IgD-negative memory B cell (primary cell): ENCODE results near the gene FBXO30. TPM values are rescaled to one million over a fixed set of nuclear protein-coding genes. Genes with fewer than 3 reads are reported as not detected.

ENCODE experiments used
- H3K27ac Mint-ChIP-seq, 3 donors: one replicate each; pipeline ENCODE4 v1.8.0; 2020 to 2022; ENCODE audit warnings: mild to moderate bottlenecking in 3 of 3, mixed read lengths in 3 of 3, moderate library complexity in 1 of 3
- H3K27me3 Mint-ChIP-seq: one replicate; pipeline ENCODE4 v1.8.0; 2021; ENCODE audit warnings: mixed read lengths
- H3K36me3 Mint-ChIP-seq: one replicate; pipeline ENCODE4 v1.8.0; 2020; ENCODE audit warnings: mild to moderate bottlenecking, mixed read lengths
- H3K4me1 Mint-ChIP-seq, 3 donors: one replicate each; pipeline ENCODE4 v1.8.0; 2020 to 2022; ENCODE audit warnings: mixed read lengths in 3 of 3, mild to moderate bottlenecking in 1 of 3
- H3K4me3 Mint-ChIP-seq, 4 donors: one replicate each; pipeline ENCODE4 v1.8.0; 2020 to 2022; ENCODE audit warnings: mild to moderate bottlenecking in 4 of 4, mixed read lengths in 4 of 4, moderate library complexity in 3 of 4
- H3K9me3 Mint-ChIP-seq, 3 donors: one replicate each; pipeline ENCODE4 v1.8.0; 2020 to 2021; ENCODE audit warnings: mixed read lengths in 3 of 3, mild to moderate bottlenecking in 1 of 3
- polyA plus RNA-seq: library from polyadenylated mRNA; unstranded; fragments of 300-500 nt; fragmentation: Illumina TruSeq; gene quantifications from one replicate; pipeline ENCODE4 v1.2.3, GENCODE V29; 2021

The FBXO30 gene
- polyA plus RNA-seq, 1 donor from 2014 or later = 0.73 TPM

DNA sequence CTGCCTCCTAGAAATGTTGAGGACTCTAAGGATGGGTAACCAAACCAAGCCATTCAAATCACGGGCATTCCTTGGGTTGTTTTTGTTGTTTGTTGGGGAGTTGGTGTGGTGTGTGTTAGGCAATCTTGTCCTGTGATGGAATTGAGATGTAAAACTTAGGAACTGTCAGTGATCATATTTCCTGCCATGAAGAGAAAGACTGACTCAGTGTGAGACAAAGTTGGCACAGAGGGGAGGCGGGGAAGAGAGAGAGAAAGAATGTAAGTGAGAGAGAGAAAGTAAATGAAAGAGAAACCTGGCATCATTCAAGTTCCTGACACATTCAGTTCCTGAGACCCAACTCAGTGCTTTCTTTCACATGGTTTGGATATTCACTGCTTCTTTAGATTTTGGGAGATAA lies 21.6 kb upstream of the FBXO30 start:
- no peak overlapping the region for H3K27ac Mint-ChIP-seq
- peaks cover 0 to 2% (median 0%) of the 10 kb centered on the region in 3 donors for H3K4me1 Mint-ChIP-seq
- H3K4me3 Mint-ChIP-seq = no peak overlapping the region
- H3K36me3 Mint-ChIP-seq = peaks cover 7% of the 10 kb centered on the region
- H3K27me3 Mint-ChIP-seq = no peaks in the 10 kb centered on the region
- H3K9me3 Mint-ChIP-seq = no peaks in the 10 kb centered on the region

DNA sequence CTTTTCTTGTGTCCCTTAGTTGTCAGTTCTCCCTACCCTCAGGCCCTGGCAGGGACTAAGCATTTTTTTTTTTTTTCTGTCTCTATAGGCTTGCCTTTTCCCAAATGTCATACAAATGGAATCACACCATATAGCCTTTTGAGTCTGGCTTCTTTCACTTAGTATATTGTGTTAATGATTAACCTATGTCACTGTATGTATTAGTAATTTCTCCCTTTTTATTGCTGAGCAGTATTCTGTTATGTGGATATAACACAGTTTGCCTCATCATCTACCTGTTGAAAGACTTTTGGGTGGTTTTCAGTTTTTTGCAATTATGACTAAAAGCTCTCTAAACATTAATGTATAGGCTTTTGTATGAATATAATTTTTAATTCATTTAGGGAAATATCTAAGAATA lies 16.0 kb upstream of the FBXO30 start:
- H3K36me3 Mint-ChIP-seq = peaks cover 2% of the 10 kb centered on the region
- no peaks in the 10 kb centered on the region for H3K27me3 Mint-ChIP-seq
- H3K4me3 Mint-ChIP-seq = no peak overlapping the region
- no peak overlapping the region for H3K27ac Mint-ChIP-seq
- H3K9me3 Mint-ChIP-seq = no peaks in the 10 kb centered on the region
- H3K4me1 Mint-ChIP-seq = peaks cover 0 to 2% (median 0%) of the 10 kb centered on the region in 3 donors

DNA sequence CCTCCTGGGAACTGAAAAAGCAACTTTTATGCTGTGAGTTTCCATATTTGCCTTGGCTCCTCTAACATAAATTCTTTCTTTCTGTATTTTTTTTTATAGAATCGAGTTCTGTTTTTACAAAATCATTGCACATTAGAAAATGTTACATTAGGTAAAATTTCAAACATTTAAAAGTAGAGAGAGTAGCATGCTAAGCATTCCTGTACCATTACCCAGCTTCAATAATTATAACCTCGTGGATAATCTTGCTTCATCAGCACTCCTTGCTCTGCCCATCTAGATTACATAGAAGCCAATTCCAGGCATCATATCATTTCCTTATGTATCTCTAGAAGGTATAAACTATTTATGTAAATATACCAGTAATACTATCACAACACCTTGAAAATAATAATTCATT lies 15.4 kb upstream of the FBXO30 start:
- H3K4me1 Mint-ChIP-seq = no peaks in the 10 kb centered on the region
- no peak overlapping the region for H3K4me3 Mint-ChIP-seq
- H3K27ac Mint-ChIP-seq = no peak overlapping the region
- no peaks in the 10 kb centered on the region for H3K27me3 Mint-ChIP-seq
- peaks cover 5% of the 10 kb centered on the region for H3K36me3 Mint-ChIP-seq
- no peaks in the 10 kb centered on the region for H3K9me3 Mint-ChIP-seq

DNA sequence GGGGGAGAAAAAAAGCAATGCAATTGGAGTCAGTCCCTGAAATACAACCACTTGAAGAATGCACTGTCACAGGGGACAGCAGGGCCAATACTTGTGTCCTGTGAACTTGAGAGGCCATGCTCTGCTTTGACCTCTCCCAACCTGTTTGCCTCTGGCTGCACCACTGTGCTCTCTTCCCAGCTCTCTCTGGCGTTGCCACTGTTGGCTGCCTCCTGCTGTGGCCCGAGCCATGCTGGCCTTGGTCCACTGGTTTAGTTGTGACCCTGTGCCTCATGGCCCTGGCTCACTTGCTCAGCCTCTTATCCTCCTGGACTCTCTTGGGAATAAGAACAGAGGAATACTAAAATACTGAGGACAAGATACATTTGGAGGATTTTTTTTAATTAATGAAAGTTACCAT lies 14.5 kb upstream of the FBXO30 start:
- Mint-ChIP-seq H3K27ac (no peak overlapping the region), H3K36me3 (peaks cover 5% of the 10 kb centered on the region), H3K27me3 (no peaks in the 10 kb centered on the region), H3K4me3 (no peak overlapping the region), H3K9me3 (no peaks in the 10 kb centered on the region), H3K4me1 (no peaks in the 10 kb centered on the region)

DNA sequence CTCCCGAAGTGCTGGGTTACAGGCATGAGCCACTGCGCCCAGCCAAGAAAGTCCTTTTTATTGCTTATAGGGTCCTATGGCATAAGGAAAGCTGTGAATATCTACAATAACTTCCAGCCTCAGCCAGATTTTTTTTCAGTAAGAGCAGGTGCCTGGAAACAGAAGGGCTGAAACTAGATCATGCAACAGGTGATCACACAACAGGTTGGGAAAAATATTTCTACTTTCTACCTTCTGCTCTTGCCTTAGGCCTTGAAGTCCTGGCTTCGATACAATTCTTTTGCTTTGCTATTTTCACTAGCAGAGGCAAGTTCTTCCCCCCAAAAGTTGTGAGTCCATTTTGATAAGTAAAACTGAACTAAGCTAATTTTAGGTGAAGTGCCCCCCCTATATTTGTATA lies 9.7 kb upstream of the FBXO30 start:
- Mint-ChIP-seq H3K4me1 (no peaks in the 10 kb centered on the region), H3K4me3 (no peak overlapping the region), H3K36me3 (peaks cover 3% of the 10 kb centered on the region), H3K9me3 (no peaks in the 10 kb centered on the region), H3K27me3 (no peaks in the 10 kb centered on the region), H3K27ac (no peak overlapping the region)

DNA sequence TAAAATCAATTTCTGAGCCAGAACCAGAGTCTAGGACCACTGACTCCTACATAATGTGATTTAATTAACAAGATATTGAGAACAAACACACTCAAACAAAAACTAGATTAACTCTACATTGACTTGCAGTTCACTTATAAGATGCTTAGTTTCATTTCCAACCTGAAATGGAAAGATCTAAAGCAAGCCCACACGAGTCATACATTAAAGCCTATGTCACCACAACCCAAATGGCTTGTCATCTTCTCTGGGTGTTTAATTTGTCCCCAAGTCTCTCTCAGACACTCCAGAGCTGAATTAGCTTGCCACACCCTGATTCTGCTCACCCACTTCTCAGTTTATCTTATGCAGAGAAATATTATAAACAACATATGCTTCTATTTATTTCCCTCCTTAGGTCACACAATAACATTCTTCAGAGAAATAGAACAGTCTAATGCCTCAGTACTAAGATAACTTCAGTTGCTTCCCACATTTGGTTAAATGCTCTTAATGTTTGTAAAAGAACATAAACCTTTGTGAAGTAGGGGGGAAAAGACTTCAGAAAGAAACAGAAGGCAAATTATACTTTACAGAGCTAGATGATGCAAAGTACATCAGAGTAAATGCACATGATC lies 8.8 kb upstream of the FBXO30 start:
- Mint-ChIP-seq H3K9me3 (no peaks in the 10 kb centered on the region), H3K36me3 (peaks cover 3% of the 10 kb centered on the region), H3K27ac (no peak overlapping the region), H3K4me3 (no peak overlapping the region), H3K4me1 (no peaks in the 10 kb centered on the region), H3K27me3 (no peaks in the 10 kb centered on the region)

DNA sequence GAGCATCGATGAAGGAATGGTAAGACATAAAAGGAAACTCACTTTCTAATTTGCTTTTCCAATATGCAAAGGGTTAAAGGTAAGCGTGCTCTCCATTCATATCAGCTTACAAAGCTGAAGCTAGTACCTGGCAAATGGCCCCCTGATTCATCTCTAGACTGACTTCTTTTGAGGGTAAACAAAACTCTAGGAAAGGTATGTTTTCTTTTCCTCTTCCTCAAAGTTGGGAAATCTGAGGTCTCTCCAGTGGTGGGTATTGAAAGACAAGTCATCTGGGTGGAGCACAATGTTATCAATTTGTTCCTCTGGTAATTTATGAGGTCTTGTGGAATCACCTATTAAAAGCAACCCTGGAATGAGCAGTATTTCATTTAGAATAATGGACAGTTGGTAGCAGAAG lies 7.9 kb upstream of the FBXO30 start:
- Mint-ChIP-seq H3K4me1 (no peaks in the 10 kb centered on the region), H3K27me3 (no peaks in the 10 kb centered on the region), H3K9me3 (no peaks in the 10 kb centered on the region), H3K4me3 (no peak overlapping the region), H3K27ac (no peak overlapping the region), H3K36me3 (peaks cover 3% of the 10 kb centered on the region)

DNA sequence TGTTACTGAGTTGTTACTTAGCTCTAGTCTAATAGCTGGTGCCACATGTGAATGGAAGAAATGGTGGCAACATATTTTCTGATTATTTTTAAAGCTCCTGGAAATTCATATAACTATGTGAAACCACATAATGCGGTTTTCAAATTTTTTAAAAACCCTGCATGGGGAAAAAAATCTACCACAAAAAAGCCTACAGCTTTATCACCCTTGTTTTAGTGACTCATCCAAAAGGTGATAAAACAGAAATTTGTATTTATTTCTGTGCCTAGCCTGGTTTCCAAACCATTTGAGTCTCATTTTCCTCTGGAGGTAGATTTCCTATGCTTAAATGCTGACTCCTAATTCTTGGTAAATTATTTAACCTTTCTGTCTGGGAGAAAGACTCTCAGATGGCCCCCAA lies 5.4 kb upstream of the FBXO30 start:
- Mint-ChIP-seq H3K36me3 (no peaks in the 10 kb centered on the region), H3K27ac (no peak overlapping the region), H3K9me3 (no peaks in the 10 kb centered on the region), H3K4me1 (peaks cover 3 to 17% (median 7%) of the 10 kb centered on the region in 3 donors), H3K27me3 (peaks cover under 1% of the 10 kb centered on the region), H3K4me3 (no peak overlapping the region)

DNA sequence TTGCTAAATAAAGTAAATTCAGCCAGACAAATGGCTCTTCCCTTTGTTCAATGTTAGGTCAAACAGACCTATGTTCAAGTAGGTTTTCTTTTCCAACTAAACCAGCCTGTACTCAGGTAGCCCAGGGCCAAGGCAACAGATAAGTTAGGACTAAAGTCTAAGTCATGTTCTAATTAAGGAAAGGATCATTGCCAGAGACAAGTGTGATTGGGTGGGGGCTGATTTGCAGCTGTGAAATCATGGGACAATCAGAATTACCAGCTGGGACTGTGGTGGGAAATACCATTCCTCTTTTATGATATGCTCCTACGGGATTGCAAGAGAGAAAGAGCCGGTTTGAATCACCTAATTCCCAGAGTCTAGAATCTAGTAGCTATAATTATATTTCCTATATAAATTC lies 4.2 kb upstream of the FBXO30 start:
- Mint-ChIP-seq H3K36me3 (no peaks in the 10 kb centered on the region), H3K27me3 (peaks cover 1% of the 10 kb centered on the region), H3K9me3 (no peaks in the 10 kb centered on the region), H3K27ac (no peak overlapping the region), H3K4me3 (no peak overlapping the region), H3K4me1 (peaks cover 5 to 21% (median 8%) of the 10 kb centered on the region in 3 donors)

DNA sequence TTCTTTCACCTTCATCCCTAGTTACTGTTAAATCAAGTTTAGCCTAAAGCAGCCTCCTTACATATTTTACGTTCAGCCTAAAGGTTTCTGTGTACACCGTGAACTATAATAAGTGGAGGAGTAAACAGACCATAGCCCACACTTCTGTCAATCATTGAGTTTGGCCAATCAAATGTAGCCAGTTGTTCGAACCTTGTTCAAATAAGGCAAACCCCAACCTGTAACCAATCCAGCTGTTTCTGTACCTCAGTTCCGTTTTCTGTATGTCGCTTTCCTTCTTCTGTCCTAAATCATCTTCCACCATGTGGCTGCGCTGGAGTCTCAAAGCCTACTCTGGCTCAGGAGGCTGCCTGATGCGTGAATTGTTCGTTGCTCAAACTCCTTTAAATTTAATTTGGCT lies 1.8 kb upstream of the FBXO30 start:
- peak overlapping the region in 3 of 4 donors; percentile 50 to 98 (median 97) for H3K4me3 Mint-ChIP-seq
- H3K4me1 Mint-ChIP-seq = peaks cover 15 to 29% (median 20%) of the 10 kb centered on the region in 3 donors
- H3K9me3 Mint-ChIP-seq = no peaks in the 10 kb centered on the region
- H3K27me3 Mint-ChIP-seq = peaks cover 1% of the 10 kb centered on the region
- H3K36me3 Mint-ChIP-seq = no peaks in the 10 kb centered on the region
- H3K27ac Mint-ChIP-seq = peak overlapping the region in 1 of 3 donors; percentile 93

DNA sequence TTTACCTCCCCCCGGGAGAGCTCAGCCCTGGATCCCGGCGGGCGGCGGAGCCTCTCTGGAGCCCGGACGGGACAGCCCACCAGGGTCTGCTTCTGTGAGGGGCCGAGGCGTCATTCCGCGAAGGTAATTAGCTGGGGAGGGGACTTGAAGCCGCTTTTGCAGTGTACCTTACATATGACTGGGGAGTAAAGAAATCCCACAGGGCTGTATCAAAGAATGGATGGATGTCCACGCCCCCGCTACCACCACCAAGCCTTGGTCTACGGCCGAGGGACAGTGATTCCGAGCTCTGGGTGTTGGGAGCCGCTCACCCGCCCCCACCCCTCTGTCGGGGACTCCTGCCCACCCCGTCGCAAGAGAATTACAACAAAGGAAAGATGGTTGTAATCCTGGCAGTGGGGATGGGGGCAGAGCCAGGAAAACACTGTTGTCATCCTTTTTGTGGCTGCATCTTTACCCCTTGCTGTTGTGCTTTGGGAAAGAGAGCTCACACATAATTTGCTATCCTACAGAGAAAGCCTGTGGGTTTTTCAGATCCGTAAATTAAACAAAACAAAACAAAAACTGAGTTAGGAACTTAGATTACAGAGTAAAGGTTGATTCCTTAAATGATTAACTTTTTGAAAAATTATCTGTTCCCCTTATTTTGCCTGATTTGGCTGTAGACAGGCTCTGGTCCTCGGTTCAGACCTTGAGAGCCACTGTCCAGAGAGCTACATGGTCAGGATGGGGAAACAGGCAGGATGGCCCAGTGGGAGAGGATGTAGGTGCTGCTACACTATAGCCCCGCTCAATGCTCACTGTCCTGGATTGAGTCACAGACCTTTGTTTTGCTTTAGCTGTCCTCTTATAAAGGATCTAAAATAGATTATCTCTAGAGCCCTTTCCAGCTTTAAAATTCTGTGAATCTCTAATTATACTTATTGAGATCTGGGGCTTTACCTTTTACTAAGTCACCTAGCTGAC lies 997 bp upstream of the FBXO30 start:
- peaks cover 1% of the 10 kb centered on the region for H3K27me3 Mint-ChIP-seq
- H3K9me3 Mint-ChIP-seq = no peaks in the 10 kb centered on the region
- H3K27ac Mint-ChIP-seq = peak overlapping the region; percentile 93 to 97 (median 97)
- H3K36me3 Mint-ChIP-seq = no peaks in the 10 kb centered on the region
- peaks cover 18 to 37% (median 26%) of the 10 kb centered on the region in 3 donors for H3K4me1 Mint-ChIP-seq
- H3K4me3 Mint-ChIP-seq = peak overlapping the region; percentile 95 to 98 (median 98)

DNA sequence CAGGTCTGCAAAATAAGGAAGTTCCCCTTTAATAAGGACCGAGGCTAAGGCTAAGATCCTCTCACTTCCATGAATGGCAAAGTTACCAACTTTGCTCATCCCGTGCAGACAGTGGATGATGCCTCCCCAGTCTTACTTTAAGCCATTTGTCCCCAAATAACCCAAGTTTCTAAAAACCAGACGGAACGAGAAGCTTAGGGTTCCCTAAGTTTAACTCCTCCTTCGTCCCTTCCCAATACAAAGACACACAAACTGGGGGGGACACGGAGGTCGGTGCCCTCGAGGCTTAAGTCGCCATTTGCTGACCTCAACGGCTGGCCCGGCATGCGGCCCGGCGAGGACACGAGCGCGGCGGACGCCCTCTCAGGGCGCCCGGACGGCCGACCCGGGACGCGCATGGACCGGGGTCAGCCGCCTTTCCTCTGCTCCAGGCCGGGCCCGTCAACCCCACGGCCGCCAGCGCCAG lies 527 bp downstream of the FBXO30 start:
- H3K27me3 Mint-ChIP-seq = peaks cover 1% of the 10 kb centered on the region
- H3K9me3 Mint-ChIP-seq = no peaks in the 10 kb centered on the region
- H3K4me3 Mint-ChIP-seq = peak overlapping the region; percentile 84 to 98 (median 96)
- H3K27ac Mint-ChIP-seq = peak overlapping the region; percentile 18 to 97 (median 86)
- peaks cover 25 to 37% (median 34%) of the 10 kb centered on the region in 3 donors for H3K4me1 Mint-ChIP-seq
- no peaks in the 10 kb centered on the region for H3K36me3 Mint-ChIP-seq

DNA sequence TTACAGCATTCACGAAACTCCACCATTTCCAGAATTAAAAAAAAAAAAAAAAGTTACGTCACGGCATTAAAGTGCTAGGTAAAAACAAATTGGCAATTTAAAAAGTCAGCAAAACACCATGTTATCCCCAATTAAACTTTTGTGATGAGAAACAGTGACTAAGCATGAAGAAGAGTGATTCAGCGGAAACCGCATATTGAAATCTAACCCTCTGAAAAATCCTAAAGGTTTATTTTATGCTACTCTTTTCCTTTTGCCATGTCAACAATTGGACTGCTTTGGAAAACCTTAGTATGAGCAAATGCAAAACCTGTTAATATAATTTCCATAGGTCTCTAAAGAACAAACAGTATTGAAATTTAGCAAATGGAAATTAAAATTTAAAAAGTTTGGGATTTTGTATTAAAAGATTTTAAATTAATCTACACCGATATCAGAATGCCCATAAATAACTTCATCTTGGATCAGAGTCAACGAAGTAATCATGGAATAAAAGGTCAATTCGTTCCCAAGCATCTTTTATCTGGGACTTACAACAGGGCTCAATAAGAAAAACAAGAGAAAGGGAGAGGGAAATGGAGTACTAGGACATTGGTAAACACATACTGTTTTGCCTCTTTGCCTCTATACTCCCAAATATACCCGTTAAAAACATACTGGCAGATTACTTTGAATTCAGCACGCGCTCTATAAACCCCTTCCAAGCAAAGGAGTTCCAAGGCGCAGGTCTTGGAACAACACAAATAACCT lies 1.1 kb downstream of the FBXO30 start:
- Mint-ChIP-seq H3K27ac (peak overlapping the region; percentile 18 to 86 (median 65)), H3K4me1 (peaks cover 25 to 37% (median 34%) of the 10 kb centered on the region in 3 donors), H3K4me3 (peak overlapping the region; percentile 76 to 96 (median 90)), H3K9me3 (no peaks in the 10 kb centered on the region), H3K36me3 (no peaks in the 10 kb centered on the region), H3K27me3 (peaks cover 1% of the 10 kb centered on the region)

DNA sequence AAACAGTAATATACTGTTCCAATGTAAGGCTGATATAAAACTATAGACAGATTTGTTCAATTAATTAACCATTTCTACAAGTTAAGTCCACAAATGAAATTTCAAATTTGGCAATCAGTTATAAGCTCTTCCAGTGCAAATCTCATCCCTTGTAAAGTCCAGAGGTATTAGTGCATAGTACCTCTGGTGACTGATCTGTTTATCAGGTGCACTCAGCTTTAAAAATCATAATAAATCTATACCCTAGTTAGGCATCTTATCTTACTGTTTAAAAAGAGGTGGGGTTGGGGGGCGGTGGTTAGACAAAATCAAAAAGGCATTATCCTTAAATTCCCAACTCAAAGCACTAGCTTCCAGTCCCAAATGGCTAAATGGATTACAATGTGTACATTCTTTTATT lies 2.9 kb downstream of the FBXO30 start:
- H3K9me3 Mint-ChIP-seq = no peaks in the 10 kb centered on the region
- peaks cover 4% of the 10 kb centered on the region for H3K36me3 Mint-ChIP-seq
- H3K4me3 Mint-ChIP-seq = no peak overlapping the region
- peaks cover 26 to 41% (median 39%) of the 10 kb centered on the region in 3 donors for H3K4me1 Mint-ChIP-seq
- H3K27ac Mint-ChIP-seq = peak overlapping the region in 1 of 3 donors; percentile 73
- H3K27me3 Mint-ChIP-seq = peaks cover 1% of the 10 kb centered on the region

DNA sequence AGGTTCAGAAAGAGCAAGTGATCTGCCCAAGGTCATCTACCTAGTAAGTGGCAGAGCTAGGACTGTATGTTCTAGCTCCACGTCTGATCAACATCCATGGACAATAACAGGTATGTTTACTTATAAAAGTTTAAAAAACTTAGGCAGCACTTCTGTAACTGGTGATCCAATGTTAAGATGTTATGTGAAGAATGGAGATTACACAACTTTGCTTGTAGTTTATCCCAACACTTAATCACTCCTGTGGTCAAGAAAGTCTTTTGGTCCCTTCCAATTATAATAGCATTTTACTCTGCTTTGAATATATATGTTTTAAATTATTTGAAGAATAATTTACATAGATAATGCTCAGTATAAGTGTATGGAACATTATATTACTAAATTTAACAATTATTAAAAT lies 4.8 kb downstream of the FBXO30 start:
- peaks cover 23 to 33% (median 26%) of the 10 kb centered on the region in 3 donors for H3K4me1 Mint-ChIP-seq
- no peaks in the 10 kb centered on the region for H3K9me3 Mint-ChIP-seq
- H3K4me3 Mint-ChIP-seq = no peak overlapping the region
- no peaks in the 10 kb centered on the region for H3K27me3 Mint-ChIP-seq
- no peak overlapping the region for H3K27ac Mint-ChIP-seq
- peaks cover 9% of the 10 kb centered on the region for H3K36me3 Mint-ChIP-seq
